ENCODE results near the gene ZNF80.
"Not testable (repeated sequence)": the region's sequence is repeated elsewhere in the genome, so short reads cannot be mapped to it uniquely, and the experiment has no call there.

The ZNF80 gene

DNA sequence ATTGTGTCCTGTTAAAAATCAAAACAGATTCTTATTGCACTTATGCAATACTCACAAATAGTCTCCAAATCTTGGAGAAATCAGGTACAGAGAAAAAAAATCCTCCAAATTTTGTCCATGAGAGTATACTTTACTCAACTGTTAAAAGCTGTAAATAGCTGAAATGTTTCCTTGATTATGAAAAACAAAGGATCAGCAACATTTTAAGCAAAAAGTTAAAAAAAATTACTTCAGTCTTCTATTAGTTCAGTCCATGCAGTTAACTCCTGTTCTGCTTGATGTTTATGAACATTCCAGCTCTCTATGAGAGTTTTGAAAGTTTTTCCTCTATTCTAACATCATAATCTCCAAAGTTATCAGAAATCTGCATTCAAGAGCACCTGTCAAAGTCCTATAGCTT is 22.8 kb upstream of the ZNF80 start:
- in situ Hi-C loops (cut with MboI; ENCODE audit: low sequenced_read_pairs, unreplicated experiment), result no loop called here
- no peak for DNase-seq (ENCODE audit: low spot score)
- TF ChIP-seq, protein P1, sequence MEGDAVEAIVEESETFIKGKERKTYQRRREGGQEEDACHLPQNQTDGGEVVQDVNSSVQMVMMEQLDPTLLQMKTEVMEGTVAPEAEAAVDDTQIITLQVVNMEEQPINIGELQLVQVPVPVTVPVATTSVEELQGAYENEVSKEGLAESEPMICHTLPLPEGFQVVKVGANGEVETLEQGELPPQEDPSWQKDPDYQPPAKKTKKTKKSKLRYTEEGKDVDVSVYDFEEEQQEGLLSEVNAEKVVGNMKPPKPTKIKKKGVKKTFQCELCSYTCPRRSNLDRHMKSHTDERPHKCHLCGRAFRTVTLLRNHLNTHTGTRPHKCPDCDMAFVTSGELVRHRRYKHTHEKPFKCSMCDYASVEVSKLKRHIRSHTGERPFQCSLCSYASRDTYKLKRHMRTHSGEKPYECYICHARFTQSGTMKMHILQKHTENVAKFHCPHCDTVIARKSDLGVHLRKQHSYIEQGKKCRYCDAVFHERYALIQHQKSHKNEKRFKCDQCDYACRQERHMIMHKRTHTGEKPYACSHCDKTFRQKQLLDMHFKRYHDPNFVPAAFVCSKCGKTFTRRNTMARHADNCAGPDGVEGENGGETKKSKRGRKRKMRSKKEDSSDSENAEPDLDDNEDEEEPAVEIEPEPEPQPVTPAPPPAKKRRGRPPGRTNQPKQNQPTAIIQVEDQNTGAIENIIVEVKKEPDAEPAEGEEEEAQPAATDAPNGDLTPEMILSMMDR (IDR thresholded peaks at IDR 0.05; ENCODE audit: borderline replicate concordance, control extremely low read depth, extremely low read depth, insufficient read depth, missing control alignments), result no peak

- DNase-seq (ENCODE audit: low spot score), result no peak
- in situ Hi-C loops (cut with MboI; ENCODE audit: low sequenced_read_pairs, unreplicated experiment), result no loop called here
- TF ChIP-seq, protein P1 (IDR thresholded peaks at IDR 0.05; ENCODE audit: borderline replicate concordance, control extremely low read depth, extremely low read depth, insufficient read depth, missing control alignments), result no peak
Measured at GRCh38 chr3:114259566-114259965, 22.2 kb upstream of the ZNF80 start.

GRCh38 chr3:114253505-114253904 is 16.1 kb upstream of the ZNF80 start:
- in situ Hi-C loops (cut with MboI; ENCODE audit: low sequenced_read_pairs, unreplicated experiment), result no loop called here
- DNase-seq (ENCODE audit: low spot score), result no peak
- TF ChIP-seq, protein P1 (IDR thresholded peaks at IDR 0.05; ENCODE audit: borderline replicate concordance, control extremely low read depth, extremely low read depth, insufficient read depth, missing control alignments), result no peak

DNA sequence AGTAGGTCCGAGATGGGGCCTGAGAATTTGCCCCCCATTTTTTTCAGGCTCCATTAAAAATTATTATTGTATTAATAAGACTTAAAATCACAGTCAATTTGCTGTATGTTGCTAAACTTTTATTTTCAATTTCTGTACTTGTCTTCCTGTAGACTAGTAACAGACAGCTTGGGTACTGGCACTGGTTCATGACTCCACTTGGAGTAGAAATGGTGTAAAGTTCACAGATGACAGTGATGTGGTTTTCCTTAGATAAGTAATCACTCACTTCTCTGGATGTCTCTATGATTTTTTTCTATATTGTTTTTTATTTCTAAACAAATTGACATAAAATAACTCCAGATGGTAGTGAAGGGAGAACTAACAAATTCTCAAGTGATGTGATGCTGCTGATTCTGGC is 15.6 kb upstream of the ZNF80 start:
- no peak for DNase-seq (ENCODE audit: low spot score)
- in situ Hi-C loops (cut with MboI; ENCODE audit: low sequenced_read_pairs, unreplicated experiment), result no loop called here
- TF ChIP-seq, protein P1 (IDR thresholded peaks at IDR 0.05; ENCODE audit: borderline replicate concordance, control extremely low read depth, extremely low read depth, insufficient read depth, missing control alignments), result no peak

DNA sequence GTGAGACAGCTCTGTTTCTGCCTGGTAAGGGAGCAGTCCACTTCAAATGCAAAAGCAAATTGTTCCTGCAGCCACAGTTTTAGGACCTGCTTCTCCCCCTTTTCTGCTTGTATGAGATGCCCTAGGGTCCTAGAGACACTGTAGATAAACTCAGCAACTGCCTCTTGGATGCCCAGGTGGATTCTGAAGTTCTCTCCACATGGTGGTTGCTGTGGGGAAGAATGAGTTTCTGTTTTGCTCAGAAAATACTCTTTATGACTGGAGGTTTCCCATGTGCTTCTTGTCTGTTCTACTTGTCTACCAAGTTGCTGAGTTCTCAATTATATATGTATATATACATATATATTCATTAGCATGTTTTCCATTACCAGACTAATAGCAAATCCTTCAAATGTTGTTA is 5.6 kb upstream of the ZNF80 start:
- TF ChIP-seq, protein P1 (IDR thresholded peaks at IDR 0.05; ENCODE audit: borderline replicate concordance, control extremely low read depth, extremely low read depth, insufficient read depth, missing control alignments), result no peak
- in situ Hi-C loops (cut with MboI; ENCODE audit: low sequenced_read_pairs, unreplicated experiment), result no loop called here
- peak; percentile 55 for DNase-seq (ENCODE audit: low spot score)

DNA sequence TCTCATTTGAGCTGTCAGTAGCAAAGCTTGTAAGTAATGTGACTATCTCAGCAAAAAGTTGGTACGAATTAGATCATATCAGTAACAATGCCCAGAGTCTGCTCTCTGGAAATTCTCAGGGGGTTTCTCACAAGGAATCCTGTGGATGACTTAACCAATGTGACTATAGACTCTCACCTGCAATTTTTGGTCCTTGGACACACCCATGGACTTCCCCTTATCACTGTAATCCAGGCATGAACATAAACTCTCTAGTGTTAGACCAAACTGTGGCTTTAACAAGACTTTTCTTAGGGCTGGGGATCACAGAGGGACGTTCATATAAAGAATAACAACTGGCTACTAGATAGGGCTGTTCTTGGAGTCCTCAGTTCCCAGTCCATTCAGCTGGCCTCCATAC is 3.9 kb upstream of the ZNF80 start:
- TF ChIP-seq, protein P1 (IDR thresholded peaks at IDR 0.05; ENCODE audit: borderline replicate concordance, control extremely low read depth, extremely low read depth, insufficient read depth, missing control alignments), result no peak
- DNase-seq (ENCODE audit: low spot score), result no peak
- in situ Hi-C loops (cut with MboI; ENCODE audit: low sequenced_read_pairs, unreplicated experiment), result no loop called here

DNA sequence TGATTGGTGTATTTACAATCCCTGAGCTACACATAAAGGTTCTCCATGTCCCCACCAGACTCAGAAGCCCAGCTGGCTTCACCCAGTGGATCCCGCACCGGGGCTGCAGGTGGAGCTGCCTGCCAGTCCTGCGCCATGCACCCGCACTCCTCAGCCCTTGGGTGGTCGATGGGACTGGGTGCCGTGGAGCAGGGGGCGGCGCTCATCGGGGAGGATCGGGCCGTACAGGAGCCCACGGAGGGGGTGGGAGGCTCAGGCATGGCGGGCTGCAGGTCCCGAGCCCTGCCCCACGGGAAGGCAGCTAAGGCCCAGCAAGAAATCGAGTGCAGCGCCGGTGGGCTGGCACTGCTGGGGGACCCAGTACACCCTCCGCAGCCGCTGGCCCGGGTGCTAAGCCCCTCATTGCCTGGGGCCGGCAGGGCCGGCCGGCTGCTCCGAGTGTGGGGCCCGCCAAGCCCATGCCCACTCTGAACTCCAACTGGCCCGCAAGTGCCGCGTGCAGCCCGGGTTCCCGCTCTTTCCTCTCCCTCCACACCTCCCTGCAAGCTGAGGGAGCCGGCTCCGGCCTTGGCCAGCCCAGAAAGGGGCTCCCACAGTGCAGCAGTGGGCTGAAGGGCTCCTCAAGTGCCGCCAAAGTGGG is 888 bp upstream of the ZNF80 start:
- in situ Hi-C loops (cut with MboI; ENCODE audit: low sequenced_read_pairs, unreplicated experiment); DNase-seq (ENCODE audit: low spot score): not testable (repeated sequence)
